Fibroblast of skin of abdomen (primary cell): ENCODE results near the gene RRP15.

Source experiments
- DNase-seq: peaks from one replicate; pipeline ENCODE4 v3.0.0-alpha.2; 2013

RRP15 gene

GRCh38 chr1:218363141-218363540 is 78.0 kb downstream of the RRP15 start:
- DNase-seq, result no peak

GRCh38 chr1:218364028-218364710 is 79.1 kb downstream of the RRP15 start:
- no peak for DNase-seq

GRCh38 chr1:218365226-218365999 is 80.3 kb downstream of the RRP15 start:
- no peak for DNase-seq

- DNase-seq, result no peak
Observed at GRCh38 chr1:218366322-218367052, 81.4 kb downstream of the RRP15 start.

GRCh38 chr1:218367118-218367517 is 82.0 kb downstream of the RRP15 start:
- no peak for DNase-seq

- DNase-seq, result no peak
Observed at GRCh38 chr1:218368686-218369085, 83.6 kb downstream of the RRP15 start.

GRCh38 chr1:218369688-218370511 is 84.8 kb downstream of the RRP15 start:
- peak; percentile 66 for DNase-seq

- peak; percentile 68 for DNase-seq
Observed at GRCh38 chr1:218371927-218372672, 87.0 kb downstream of the RRP15 start.

- peak; percentile 84 for DNase-seq
Observed at GRCh38 chr1:218374401-218375353, 89.6 kb downstream of the RRP15 start.

GRCh38 chr1:218376722-218377121 is 91.6 kb downstream of the RRP15 start:
- DNase-seq, result no peak

GRCh38 chr1:218377143-218377660 is 92.1 kb downstream of the RRP15 start:
- DNase-seq, result peak; percentile 98

- peak; percentile 91 for DNase-seq
Observed at GRCh38 chr1:218380125-218380977, 95.3 kb downstream of the RRP15 start.

- no peak for DNase-seq
Observed at GRCh38 chr1:218382261-218382660, 97.2 kb downstream of the RRP15 start.

GRCh38 chr1:218383051-218383450 is 98.0 kb downstream of the RRP15 start:
- no peak for DNase-seq

GRCh38 chr1:218383681-218384080 is 98.6 kb downstream of the RRP15 start:
- no peak for DNase-seq

- peak; percentile 66 for DNase-seq
Observed at GRCh38 chr1:218384581-218384993, 99.5 kb downstream of the RRP15 start.
